ENCODE measurements around the gene IL5. TPM values are rescaled to one million over a fixed set of nuclear protein-coding genes. Genes with fewer than 3 reads are reported as not detected.

IL5 gene
- total RNA-seq, 2 experiments from 2014 or later: not detected

DNA sequence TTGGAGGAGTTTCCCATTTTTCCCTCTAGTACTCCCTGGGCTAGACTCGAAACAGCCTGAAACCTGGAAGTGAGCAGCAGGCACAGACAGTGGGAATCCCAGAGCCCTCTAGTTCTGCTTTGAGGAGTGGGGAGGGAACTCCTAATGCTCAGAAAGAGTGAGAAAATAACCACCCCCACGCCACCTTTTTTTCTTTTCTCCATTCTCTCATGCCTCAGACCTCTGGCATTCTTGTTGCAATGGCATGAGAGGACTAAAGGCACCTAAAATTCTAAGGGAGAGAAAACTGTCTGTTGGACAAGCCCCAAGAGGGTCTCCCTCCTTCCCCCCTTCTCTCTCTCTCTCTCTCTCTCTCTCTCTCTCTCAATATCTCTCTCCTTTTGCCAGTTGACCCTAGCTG, 37.7 kb downstream of the IL5 start:
- no peaks in the 10 kb centered on the region for H3K9me3 ChIP-seq (ENCODE audit: low read length)
- no peak for DNase-seq (ENCODE audit: low spot score)
- ChIA-PET CTCF (ENCODE audit: unreplicated experiment) (no interaction called here), POLR2A (interaction anchor here (0.6 to 1.0 kb wide), 4 partner anchors 9 to 90 kb away, joined by 3 to 4 read pairs (median 3); partner anchors contain the start of gene IRF1)
- no peak overlapping the region for H3K27ac ChIP-seq (ENCODE audit: low read depth, low read length, poor library complexity, severe bottlenecking)
- no TSS peak for BruUV-seq (replicated peaks)
- H3K4me1 ChIP-seq (ENCODE audit: insufficient read depth, low read length, poor library complexity, severe bottlenecking): peaks cover 12% of the 10 kb centered on the region
- no peak for TF ChIP-seq EZH2phosphoT487 (IDR thresholded peaks at IDR 0.05; ENCODE audit: borderline replicate concordance, low read depth, low read length)
- TF ChIP-seq, protein P1, sequence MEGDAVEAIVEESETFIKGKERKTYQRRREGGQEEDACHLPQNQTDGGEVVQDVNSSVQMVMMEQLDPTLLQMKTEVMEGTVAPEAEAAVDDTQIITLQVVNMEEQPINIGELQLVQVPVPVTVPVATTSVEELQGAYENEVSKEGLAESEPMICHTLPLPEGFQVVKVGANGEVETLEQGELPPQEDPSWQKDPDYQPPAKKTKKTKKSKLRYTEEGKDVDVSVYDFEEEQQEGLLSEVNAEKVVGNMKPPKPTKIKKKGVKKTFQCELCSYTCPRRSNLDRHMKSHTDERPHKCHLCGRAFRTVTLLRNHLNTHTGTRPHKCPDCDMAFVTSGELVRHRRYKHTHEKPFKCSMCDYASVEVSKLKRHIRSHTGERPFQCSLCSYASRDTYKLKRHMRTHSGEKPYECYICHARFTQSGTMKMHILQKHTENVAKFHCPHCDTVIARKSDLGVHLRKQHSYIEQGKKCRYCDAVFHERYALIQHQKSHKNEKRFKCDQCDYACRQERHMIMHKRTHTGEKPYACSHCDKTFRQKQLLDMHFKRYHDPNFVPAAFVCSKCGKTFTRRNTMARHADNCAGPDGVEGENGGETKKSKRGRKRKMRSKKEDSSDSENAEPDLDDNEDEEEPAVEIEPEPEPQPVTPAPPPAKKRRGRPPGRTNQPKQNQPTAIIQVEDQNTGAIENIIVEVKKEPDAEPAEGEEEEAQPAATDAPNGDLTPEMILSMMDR (conservative IDR thresholded peaks at IDR 0.05; ENCODE audit: low read length): no peak
- H4K20me1 ChIP-seq (ENCODE audit: insufficient read depth, low read length): no peaks in the 10 kb centered on the region
- H3K9me2 ChIP-seq (ENCODE audit: insufficient read depth, low read length): no peaks in the 10 kb centered on the region
- no peak overlapping the region for H3K4me3 ChIP-seq (ENCODE audit: low read depth, low read length, poor library complexity, severe bottlenecking)
- H3K79me2 ChIP-seq (ENCODE audit: insufficient read depth, low read depth, low read length): no peaks in the 10 kb centered on the region
- H3K36me3 ChIP-seq (ENCODE audit: insufficient read depth, low read length): no peaks in the 10 kb centered on the region
- H2AFZ ChIP-seq (ENCODE audit: low read length): no peak overlapping the region
- intact Hi-C loops (cut with micrococcal nuclease; ENCODE audit: unreplicated experiment): no loop called here
- H3K4me2 ChIP-seq (ENCODE audit: low read length): no peak overlapping the region

DNA sequence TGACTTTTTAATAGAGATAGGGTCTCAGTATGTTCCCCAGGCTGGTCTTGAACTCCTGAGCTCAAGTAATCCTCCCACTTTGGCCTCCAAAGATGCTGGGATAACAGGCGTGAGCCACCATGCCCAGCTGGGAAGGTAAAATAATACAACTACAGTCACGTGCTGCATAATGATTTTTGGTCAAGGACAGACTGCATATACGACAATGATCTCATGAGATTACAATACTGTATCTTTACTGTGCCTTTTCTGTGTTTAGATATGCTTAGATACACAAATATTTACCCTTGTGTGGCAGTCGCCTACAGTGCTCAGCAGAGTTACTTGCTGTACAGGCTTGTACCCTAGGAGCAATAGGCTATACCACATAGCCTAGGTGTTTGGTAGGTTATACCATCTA, 38.6 kb downstream of the IL5 start:
- CTCF ChIA-PET (ENCODE audit: unreplicated experiment): interaction anchor here (4.5 kb wide), 1 partner anchor 119 kb away, joined by 38 read pairs; no protein-coding TSS in a partner anchor
- intact Hi-C loops (cut with micrococcal nuclease; ENCODE audit: unreplicated experiment): loop anchor here (5.0 kb wide), 1 partner anchor 232 kb away; no protein-coding TSS in a partner anchor
- POLR2A ChIA-PET: no interaction called here

DNA sequence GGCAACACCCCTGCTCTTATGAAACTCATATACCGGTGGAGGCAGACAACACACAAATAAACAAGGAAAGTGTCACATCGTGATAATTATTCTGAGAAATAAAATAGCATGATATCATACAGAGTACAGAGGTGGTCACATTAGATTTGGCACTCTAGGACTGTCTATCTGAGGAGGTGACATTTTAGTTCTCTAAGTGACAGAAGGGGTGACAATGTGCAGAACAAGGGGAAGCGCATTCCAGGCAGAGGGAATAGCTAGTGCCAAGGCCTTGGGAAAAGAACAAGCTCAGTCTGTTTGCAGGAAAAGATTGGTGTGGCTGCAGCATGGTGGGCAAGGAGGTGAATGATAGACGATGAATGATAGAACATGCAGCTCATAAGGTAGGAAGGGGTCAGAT, 40.1 kb downstream of the IL5 start:
- Histone ChIP-seq H3K79me2 (ENCODE audit: insufficient read depth, low read depth, low read length) (no peaks in the 10 kb centered on the region), H3K4me2 (ENCODE audit: low read length) (no peak overlapping the region), H3K27ac (ENCODE audit: low read depth, low read length, poor library complexity, severe bottlenecking) (no peak overlapping the region), H3K4me1 (ENCODE audit: insufficient read depth, low read length, poor library complexity, severe bottlenecking) (peaks cover 22% of the 10 kb centered on the region), H3K36me3 (ENCODE audit: insufficient read depth, low read length) (no peaks in the 10 kb centered on the region), H3K4me3 (ENCODE audit: low read depth, low read length, poor library complexity, severe bottlenecking) (no peak overlapping the region), H3K9me3 (ENCODE audit: low read length) (no peaks in the 10 kb centered on the region), H2AFZ (ENCODE audit: low read length) (no peak overlapping the region), H3K9me2 (ENCODE audit: insufficient read depth, low read length) (no peaks in the 10 kb centered on the region), H4K20me1 (ENCODE audit: insufficient read depth, low read length) (no peaks in the 10 kb centered on the region)
- ChIA-PET POLR2A (interaction anchor here (1.3 kb wide), 1 partner anchor 16 kb away, joined by 3 read pairs; no protein-coding TSS in a partner anchor), CTCF (ENCODE audit: unreplicated experiment) (interaction anchor here (1.0 to 4.5 kb wide), 2 partner anchors 117 to 231 kb away, joined by 3 to 38 read pairs; no protein-coding TSS in a partner anchor)
- TF ChIP-seq, protein P1 (conservative IDR thresholded peaks at IDR 0.05; ENCODE audit: low read length): no peak
- TF ChIP-seq EZH2phosphoT487 (IDR thresholded peaks at IDR 0.05; ENCODE audit: borderline replicate concordance, low read depth, low read length): no peak
- intact Hi-C loops (cut with micrococcal nuclease; ENCODE audit: unreplicated experiment): loop anchor here (5.0 kb wide), 1 partner anchor 231 kb away; no protein-coding TSS in a partner anchor
- no TSS peak for BruUV-seq (replicated peaks)
- DNase-seq (ENCODE audit: low spot score): no peak

More for the DNA sequence above, 38.6 kb downstream of the IL5 start:
- no TSS peak for BruUV-seq (replicated peaks)
- H2AFZ ChIP-seq (ENCODE audit: low read length): no peak overlapping the region
- no peak overlapping the region for H3K4me3 ChIP-seq (ENCODE audit: low read depth, low read length, poor library complexity, severe bottlenecking)
- H4K20me1 ChIP-seq (ENCODE audit: insufficient read depth, low read length): no peaks in the 10 kb centered on the region
- H3K4me2 ChIP-seq (ENCODE audit: low read length): no peak overlapping the region
- peaks cover 14% of the 10 kb centered on the region for H3K4me1 ChIP-seq (ENCODE audit: insufficient read depth, low read length, poor library complexity, severe bottlenecking)
- H3K9me2 ChIP-seq (ENCODE audit: insufficient read depth, low read length): no peaks in the 10 kb centered on the region
- no peaks in the 10 kb centered on the region for H3K79me2 ChIP-seq (ENCODE audit: insufficient read depth, low read depth, low read length)
- TF ChIP-seq, protein P1 (conservative IDR thresholded peaks at IDR 0.05; ENCODE audit: low read length): no peak
- TF ChIP-seq EZH2phosphoT487 (IDR thresholded peaks at IDR 0.05; ENCODE audit: borderline replicate concordance, low read depth, low read length): no peak
- no peaks in the 10 kb centered on the region for H3K36me3 ChIP-seq (ENCODE audit: insufficient read depth, low read length)
- no peaks in the 10 kb centered on the region for H3K9me3 ChIP-seq (ENCODE audit: low read length)
- H3K27ac ChIP-seq (ENCODE audit: low read depth, low read length, poor library complexity, severe bottlenecking): no peak overlapping the region
- DNase-seq (ENCODE audit: low spot score): no peak
